ENCODE results near the gene GLO1. TPM values are rescaled to one million over a fixed set of nuclear protein-coding genes. Genes with fewer than 3 reads are reported as not detected.
"Not testable (repeated sequence)": the region's sequence is repeated elsewhere in the genome, so short reads cannot be mapped to it uniquely, and the experiment has no call there.

Gene GLO1
- total and polyA plus RNA-seq, 5 donors from 2014 or later, result 22.1 to 100 (median 84.0) TPM

DNA sequence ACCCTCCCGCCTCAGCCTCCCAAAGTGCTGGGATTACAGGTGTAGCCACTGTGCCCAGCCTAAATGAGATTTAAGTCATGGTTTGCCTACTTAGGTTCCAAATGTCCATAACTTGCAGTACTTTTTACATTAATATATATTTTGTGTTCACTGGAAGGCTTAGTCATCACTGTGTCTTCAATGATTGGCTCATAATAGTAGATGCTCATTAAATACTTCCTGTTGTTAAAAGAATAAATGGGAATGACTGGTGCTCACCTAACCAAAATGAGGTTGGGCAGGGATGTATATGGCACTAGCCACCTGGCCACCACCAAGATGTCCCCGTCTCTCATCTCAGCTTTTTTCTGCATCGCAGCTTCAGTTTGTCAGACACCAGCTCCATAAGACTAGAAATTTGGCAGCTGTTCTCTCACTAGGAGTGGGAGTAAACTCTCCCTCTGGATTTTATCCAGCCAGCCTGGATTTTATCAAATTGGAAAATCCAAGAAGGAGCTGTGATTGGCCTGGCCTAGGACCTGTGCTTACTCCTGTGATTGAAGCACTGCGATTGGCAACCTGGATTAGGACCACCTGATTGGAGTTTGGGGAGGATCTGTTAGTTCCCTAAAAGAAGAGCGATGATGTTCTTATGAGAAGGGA is 1.1 kb upstream of the GLO1 start:
- peaks cover 0 to 20% (median 4%) of the 10 kb centered on the region in 7 donors for H3K9me3 Mint-ChIP-seq
- H3K27ac ChIP-seq (ENCODE audit: insufficient read depth, low read length, poor library complexity, severe bottlenecking), result no peak overlapping the region
- H3K9me3 ChIP-seq (ENCODE audit: control insufficient read depth in 2 of 2, low read length in 2 of 2), result peaks cover 0 to 5% of the 10 kb centered on the region in 2 experiments
- no peaks in the 10 kb centered on the region for H3K36me3 ChIP-seq (ENCODE audit: control insufficient read depth, insufficient read depth, low read length)
- H3K4me1 Mint-ChIP-seq, result peaks cover 11 to 37% (median 21%) of the 10 kb centered on the region in 4 donors
- no peak overlapping the region for H3K4me3 ChIP-seq (ENCODE audit: low read depth, low read length)
- H3K27me3 Mint-ChIP-seq, result peaks cover 32% of the 10 kb centered on the region
- no peaks in the 10 kb centered on the region for H3K4me1 ChIP-seq (ENCODE audit: control insufficient read depth, insufficient read depth, low read length, poor library complexity, severe bottlenecking)
- H3K27ac Mint-ChIP-seq, result no peak overlapping the region
- ATAC-seq (ENCODE audit: low read depth in 2 of 2) (no peak), DNase-seq (no peak)
- peaks cover 12% of the 10 kb centered on the region for H3K36me3 Mint-ChIP-seq
- peaks cover 8% of the 10 kb centered on the region for H3K27me3 ChIP-seq (ENCODE audit: control insufficient read depth, insufficient read depth, low read length)
- no peak overlapping the region for H3K4me3 Mint-ChIP-seq

DNA sequence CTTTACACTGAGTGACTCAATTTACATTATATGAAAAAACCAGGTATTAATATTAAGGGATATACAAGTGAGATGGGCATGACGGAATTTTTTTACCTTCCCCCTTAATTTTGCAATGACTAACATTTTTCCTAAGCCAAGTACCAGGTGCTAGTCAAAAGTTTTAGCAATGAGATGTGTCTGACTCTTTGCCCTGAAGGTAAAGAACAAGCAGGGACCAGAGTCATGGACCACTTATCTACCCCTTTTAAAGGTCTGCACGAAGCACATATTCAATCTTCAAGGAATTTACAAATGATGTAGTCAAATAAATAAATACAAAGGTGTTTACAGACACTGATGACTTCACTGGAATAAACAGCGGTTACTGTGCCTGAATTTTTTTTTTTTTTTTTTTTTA is 1.4 kb downstream of the GLO1 start:
- peaks cover 2% of the 10 kb centered on the region for H3K27me3 ChIP-seq (ENCODE audit: control insufficient read depth, insufficient read depth, low read length)
- Mint-ChIP-seq H3K27ac (peak overlapping the region in 1 of 3 donors; percentile 85), H3K4me3 (peak overlapping the region; percentile 46 to 94 (median 88)), H3K27me3 (peaks cover 14% of the 10 kb centered on the region), H3K9me3 (peaks cover 0 to 24% (median 4%) of the 10 kb centered on the region in 7 donors), H3K36me3 (peaks cover 16% of the 10 kb centered on the region), H3K4me1 (peaks cover 16 to 52% (median 33%) of the 10 kb centered on the region in 4 donors)
- ATAC-seq (ENCODE audit: low read depth in 2 of 2), result no peak
- H3K4me1 ChIP-seq (ENCODE audit: control insufficient read depth, insufficient read depth, low read length, poor library complexity, severe bottlenecking), result no peaks in the 10 kb centered on the region
- no peaks in the 10 kb centered on the region for H3K36me3 ChIP-seq (ENCODE audit: control insufficient read depth, insufficient read depth, low read length)
- peaks cover 0 to 5% of the 10 kb centered on the region in 2 experiments for H3K9me3 ChIP-seq (ENCODE audit: control insufficient read depth in 2 of 2, low read length in 2 of 2)
- DNase-seq, result no peak
- no peak overlapping the region for H3K27ac ChIP-seq (ENCODE audit: insufficient read depth, low read length, poor library complexity, severe bottlenecking)
- peak overlapping the region; percentile 30 for H3K4me3 ChIP-seq (ENCODE audit: low read depth, low read length)

DNA sequence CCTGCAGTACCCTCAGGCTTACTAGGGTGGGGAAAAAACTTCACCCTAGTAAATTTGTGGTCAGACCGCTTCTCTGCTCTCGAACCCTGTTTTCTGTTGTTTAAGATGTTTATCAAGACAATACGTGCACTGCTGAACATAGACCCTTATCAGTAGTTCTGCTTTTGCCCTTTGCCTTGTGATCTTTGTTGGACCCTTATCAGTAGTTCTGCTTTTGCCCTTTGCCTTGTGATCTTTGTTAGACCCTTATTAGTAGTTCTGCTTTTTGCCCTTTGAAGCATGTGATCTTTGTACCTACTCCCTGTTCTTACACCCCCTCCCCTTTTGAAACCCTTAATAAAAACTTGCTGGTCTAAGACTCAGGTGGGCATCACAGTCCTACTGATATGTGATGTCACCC is 3.2 kb downstream of the GLO1 start:
- not testable (repeated sequence) for H3K27ac Mint-ChIP-seq; H3K9me3 ChIP-seq (ENCODE audit: control insufficient read depth in 2 of 2, low read length in 2 of 2); DNase-seq; H3K4me3 ChIP-seq (ENCODE audit: low read depth, low read length); ATAC-seq (ENCODE audit: low read depth in 2 of 2); H3K27me3 Mint-ChIP-seq; H3K27me3 ChIP-seq (ENCODE audit: control insufficient read depth, insufficient read depth, low read length); H3K4me1 ChIP-seq (ENCODE audit: control insufficient read depth, insufficient read depth, low read length, poor library complexity, severe bottlenecking); H3K36me3 ChIP-seq (ENCODE audit: control insufficient read depth, insufficient read depth, low read length); H3K27ac ChIP-seq (ENCODE audit: insufficient read depth, low read length, poor library complexity, severe bottlenecking)
- peaks cover 0 to 24% (median 4%) of the 10 kb centered on the region in 7 donors for H3K9me3 Mint-ChIP-seq
- H3K4me3 Mint-ChIP-seq, result peak overlapping the region in 1 of 4 donors; percentile 15
- H3K4me1 Mint-ChIP-seq, result peaks cover 26 to 60% (median 44%) of the 10 kb centered on the region in 4 donors
- peaks cover 16% of the 10 kb centered on the region for H3K36me3 Mint-ChIP-seq

DNA sequence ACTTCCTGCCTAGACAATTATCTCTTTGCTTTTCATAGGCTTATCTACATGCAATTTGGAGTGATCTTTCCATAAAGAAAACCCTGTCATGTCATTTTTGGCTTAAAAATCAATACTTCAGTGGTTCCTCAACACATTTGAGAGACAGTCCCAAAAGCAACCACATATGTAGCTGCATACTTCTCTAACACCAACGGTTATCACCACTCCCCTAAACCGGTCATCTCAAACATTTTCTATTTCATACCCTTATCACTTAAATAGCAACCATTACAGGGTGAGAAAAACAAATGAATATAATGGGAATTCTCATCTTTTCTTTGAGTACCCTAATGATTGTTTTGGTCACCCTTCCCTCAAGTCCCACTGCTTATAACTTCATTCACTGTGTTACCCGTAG is 5.1 kb downstream of the GLO1 start:
- Histone ChIP-seq H3K36me3 (ENCODE audit: control insufficient read depth, insufficient read depth, low read length) (no peaks in the 10 kb centered on the region), H3K27me3 (ENCODE audit: control insufficient read depth, insufficient read depth, low read length) (no peaks in the 10 kb centered on the region), H3K9me3 (ENCODE audit: control insufficient read depth in 2 of 2, low read length in 2 of 2) (peaks cover 0 to 5% of the 10 kb centered on the region in 2 experiments), H3K4me1 (ENCODE audit: control insufficient read depth, insufficient read depth, low read length, poor library complexity, severe bottlenecking) (no peaks in the 10 kb centered on the region), H3K27ac (ENCODE audit: insufficient read depth, low read length, poor library complexity, severe bottlenecking) (no peak overlapping the region), H3K4me3 (ENCODE audit: low read depth, low read length) (no peak overlapping the region)
- H3K9me3 Mint-ChIP-seq, result peaks cover 0 to 24% (median 4%) of the 10 kb centered on the region in 7 donors
- H3K4me3 Mint-ChIP-seq, result no peak overlapping the region
- no peak overlapping the region for H3K27ac Mint-ChIP-seq
- H3K36me3 Mint-ChIP-seq, result peaks cover 19% of the 10 kb centered on the region
- DNase-seq, result no peak
- no peaks in the 10 kb centered on the region for H3K27me3 Mint-ChIP-seq
- H3K4me1 Mint-ChIP-seq, result peaks cover 30 to 56% (median 44%) of the 10 kb centered on the region in 4 donors
- no peak for ATAC-seq (ENCODE audit: low read depth in 2 of 2)

DNA sequence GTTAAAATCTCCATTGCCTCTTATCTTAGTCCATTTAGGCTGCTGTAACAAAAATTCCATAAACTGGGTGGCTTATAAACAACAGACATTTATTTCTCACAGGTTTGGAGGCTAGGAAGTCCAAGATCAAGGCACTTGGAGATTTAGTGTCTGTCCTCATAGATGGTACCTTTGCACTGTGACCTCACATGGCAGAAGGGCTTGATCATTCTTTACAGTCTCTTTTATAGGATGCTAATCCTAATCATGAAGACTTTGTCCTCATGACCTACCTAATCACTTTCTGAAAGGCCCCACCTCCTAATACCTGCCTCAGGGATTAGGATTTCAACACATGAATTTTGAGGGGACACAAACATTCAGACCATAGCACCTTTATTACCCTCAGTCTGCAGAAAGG is 6.6 kb downstream of the GLO1 start:
- H3K27me3 ChIP-seq (ENCODE audit: control insufficient read depth, insufficient read depth, low read length), result no peaks in the 10 kb centered on the region
- no peak overlapping the region for H3K27ac ChIP-seq (ENCODE audit: insufficient read depth, low read length, poor library complexity, severe bottlenecking)

DNA sequence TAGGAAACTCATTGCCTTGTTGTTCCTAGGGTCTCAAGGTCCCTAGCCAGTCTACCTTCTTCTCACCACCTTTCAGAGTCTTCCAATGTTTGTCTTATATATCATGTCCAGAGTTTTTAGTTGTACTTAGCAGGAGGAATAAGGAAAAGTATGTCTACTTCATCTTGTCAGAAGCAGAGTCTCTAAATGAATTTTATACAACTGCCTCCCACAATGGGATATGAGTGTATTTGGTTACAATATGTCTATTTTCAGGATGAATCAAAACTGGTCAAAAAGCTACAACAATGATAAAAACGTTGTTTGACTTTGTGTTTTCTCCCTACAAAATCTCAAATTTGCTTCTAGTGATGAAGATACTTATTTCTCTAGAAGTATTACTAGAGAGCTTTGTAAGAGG is 7.0 kb downstream of the GLO1 start:
- Histone ChIP-seq H3K4me1 (ENCODE audit: control insufficient read depth, insufficient read depth, low read length, poor library complexity, severe bottlenecking) (no peaks in the 10 kb centered on the region), H3K4me3 (ENCODE audit: low read depth, low read length) (no peak overlapping the region), H3K27me3 (ENCODE audit: control insufficient read depth, insufficient read depth, low read length) (no peaks in the 10 kb centered on the region), H3K27ac (ENCODE audit: insufficient read depth, low read length, poor library complexity, severe bottlenecking) (no peak overlapping the region), H3K36me3 (ENCODE audit: control insufficient read depth, insufficient read depth, low read length) (no peaks in the 10 kb centered on the region), H3K9me3 (ENCODE audit: control insufficient read depth in 2 of 2, low read length in 2 of 2) (peaks cover 0 to 5% of the 10 kb centered on the region in 2 experiments)
- Mint-ChIP-seq H3K27ac (peak overlapping the region in 1 of 3 donors; percentile 1), H3K4me1 (peaks cover 34 to 47% (median 36%) of the 10 kb centered on the region in 4 donors), H3K36me3 (peaks cover 20% of the 10 kb centered on the region), H3K27me3 (no peaks in the 10 kb centered on the region), H3K4me3 (no peak overlapping the region), H3K9me3 (peaks cover 0 to 19% (median 2%) of the 10 kb centered on the region in 7 donors)
- ATAC-seq (ENCODE audit: low read depth in 2 of 2), result no peak
- no peak for DNase-seq

More for the DNA sequence above, 6.6 kb downstream of the GLO1 start:
- ATAC-seq (ENCODE audit: low read depth in 2 of 2) (no peak), DNase-seq (no peak)
- no peak overlapping the region for H3K27ac Mint-ChIP-seq
- peaks cover 34 to 51% (median 38%) of the 10 kb centered on the region in 4 donors for H3K4me1 Mint-ChIP-seq
- Histone ChIP-seq H3K9me3 (ENCODE audit: control insufficient read depth in 2 of 2, low read length in 2 of 2) (peaks cover 0 to 5% of the 10 kb centered on the region in 2 experiments), H3K36me3 (ENCODE audit: control insufficient read depth, insufficient read depth, low read length) (no peaks in the 10 kb centered on the region), H3K4me1 (ENCODE audit: control insufficient read depth, insufficient read depth, low read length, poor library complexity, severe bottlenecking) (no peaks in the 10 kb centered on the region), H3K4me3 (ENCODE audit: low read depth, low read length) (no peak overlapping the region)
- no peak overlapping the region for H3K4me3 Mint-ChIP-seq
- H3K9me3 Mint-ChIP-seq, result peaks cover 0 to 19% (median 2%) of the 10 kb centered on the region in 7 donors
- H3K27me3 Mint-ChIP-seq, result no peaks in the 10 kb centered on the region
- H3K36me3 Mint-ChIP-seq, result peaks cover 19% of the 10 kb centered on the region

- Histone ChIP-seq H3K27ac (ENCODE audit: insufficient read depth, low read length, poor library complexity, severe bottlenecking) (no peak overlapping the region), H3K4me3 (ENCODE audit: low read depth, low read length) (no peak overlapping the region), H3K27me3 (ENCODE audit: control insufficient read depth, insufficient read depth, low read length) (no peaks in the 10 kb centered on the region), H3K9me3 (ENCODE audit: control insufficient read depth in 2 of 2, low read length in 2 of 2) (peaks cover 0 to 4% of the 10 kb centered on the region in 2 experiments), H3K36me3 (ENCODE audit: control insufficient read depth, insufficient read depth, low read length) (no peaks in the 10 kb centered on the region), H3K4me1 (ENCODE audit: control insufficient read depth, insufficient read depth, low read length, poor library complexity, severe bottlenecking) (no peaks in the 10 kb centered on the region)
- peak overlapping the region in 1 of 3 donors; percentile 6 for H3K27ac Mint-ChIP-seq
- peaks cover 34 to 42% (median 35%) of the 10 kb centered on the region in 4 donors for H3K4me1 Mint-ChIP-seq
- H3K9me3 Mint-ChIP-seq, result peaks cover 0 to 17% (median 2%) of the 10 kb centered on the region in 7 donors
- ATAC-seq (ENCODE audit: low read depth in 2 of 2) (no peak), DNase-seq (no peak)
- no peak overlapping the region for H3K4me3 Mint-ChIP-seq
- peaks cover 20% of the 10 kb centered on the region for H3K36me3 Mint-ChIP-seq
- H3K27me3 Mint-ChIP-seq, result no peaks in the 10 kb centered on the region
These were observed 7.6 kb downstream of the GLO1 start for GRCh38 chr6:38695227-38695900.
